ENCODE data around the gene THSD4.

GRCh38 chr15:71329041-71329440, 213.8 kb downstream of the THSD4 start:
- TF ChIP-seq, protein P1, sequence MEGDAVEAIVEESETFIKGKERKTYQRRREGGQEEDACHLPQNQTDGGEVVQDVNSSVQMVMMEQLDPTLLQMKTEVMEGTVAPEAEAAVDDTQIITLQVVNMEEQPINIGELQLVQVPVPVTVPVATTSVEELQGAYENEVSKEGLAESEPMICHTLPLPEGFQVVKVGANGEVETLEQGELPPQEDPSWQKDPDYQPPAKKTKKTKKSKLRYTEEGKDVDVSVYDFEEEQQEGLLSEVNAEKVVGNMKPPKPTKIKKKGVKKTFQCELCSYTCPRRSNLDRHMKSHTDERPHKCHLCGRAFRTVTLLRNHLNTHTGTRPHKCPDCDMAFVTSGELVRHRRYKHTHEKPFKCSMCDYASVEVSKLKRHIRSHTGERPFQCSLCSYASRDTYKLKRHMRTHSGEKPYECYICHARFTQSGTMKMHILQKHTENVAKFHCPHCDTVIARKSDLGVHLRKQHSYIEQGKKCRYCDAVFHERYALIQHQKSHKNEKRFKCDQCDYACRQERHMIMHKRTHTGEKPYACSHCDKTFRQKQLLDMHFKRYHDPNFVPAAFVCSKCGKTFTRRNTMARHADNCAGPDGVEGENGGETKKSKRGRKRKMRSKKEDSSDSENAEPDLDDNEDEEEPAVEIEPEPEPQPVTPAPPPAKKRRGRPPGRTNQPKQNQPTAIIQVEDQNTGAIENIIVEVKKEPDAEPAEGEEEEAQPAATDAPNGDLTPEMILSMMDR (conservative IDR thresholded peaks at IDR 0.05) = no peak
- no peak for TF ChIP-seq EZH2 (IDR thresholded peaks at IDR 0.05; ENCODE audit: low read depth)
